HG03045 (cell line): ENCODE measurements around the gene TMC1.
"Not testable (repeated sequence)": the region's sequence is repeated elsewhere in the genome, so short reads cannot be mapped to it uniquely, and the experiment has no call there.

ENCODE experiments used
- ATAC-seq: cut with Tn5 transposase; IDR thresholded peaks from one replicate; pipeline ENCODE4 v1.9.1; 2021; ENCODE audit warnings: mild to moderate bottlenecking, moderate library complexity; ENCODE audit not compliant: unreplicated experiment

The TMC1 gene

GRCh38 chr9:72521416-72521815, at the start of gene TMC1:
TMC1 (plus strand) TSS chr9:72521608; CDS start chr9:72648649, 127,041 bp downstream.
- not testable (repeated sequence) for ATAC-seq

- ATAC-seq, result peak; percentile 82
Observed at GRCh38 chr9:72473474-72474261, 47.7 kb upstream of the TMC1 start.

- ATAC-seq, result no peak
Observed at GRCh38 chr9:72474676-72475075, 46.7 kb upstream of the TMC1 start.

- ATAC-seq, result no peak
Observed at GRCh38 chr9:72476100-72476499, 45.3 kb upstream of the TMC1 start.

GRCh38 chr9:72476617-72477437, 44.6 kb upstream of the TMC1 start:
- ATAC-seq, result no peak

- ATAC-seq, result no peak
Observed at GRCh38 chr9:72477930-72478518, 43.4 kb upstream of the TMC1 start.

- ATAC-seq, result no peak
Observed at GRCh38 chr9:72478966-72479365, 42.4 kb upstream of the TMC1 start.

GRCh38 chr9:72480261-72480660, 41.1 kb upstream of the TMC1 start:
- ATAC-seq, result not testable (repeated sequence)

- no peak for ATAC-seq
Observed at GRCh38 chr9:72480921-72481320, 40.5 kb upstream of the TMC1 start.

- ATAC-seq, result no peak
Observed at GRCh38 chr9:72485821-72486593, 35.4 kb upstream of the TMC1 start.

- no peak for ATAC-seq
Observed at GRCh38 chr9:72486594-72486955, 34.8 kb upstream of the TMC1 start.

- ATAC-seq, result not testable (repeated sequence)
Observed at GRCh38 chr9:72487665-72488064, 33.7 kb upstream of the TMC1 start.

GRCh38 chr9:72489986-72490385, 31.4 kb upstream of the TMC1 start:
- ATAC-seq, result no peak

- no peak for ATAC-seq
Observed at GRCh38 chr9:72491242-72491641, 30.2 kb upstream of the TMC1 start.

- no peak for ATAC-seq
Observed at GRCh38 chr9:72494051-72494450, 27.4 kb upstream of the TMC1 start.

- no peak for ATAC-seq
Observed at GRCh38 chr9:72497447-72498046, 23.9 kb upstream of the TMC1 start.

GRCh38 chr9:72506615-72507014, 14.8 kb upstream of the TMC1 start:
- no peak for ATAC-seq

GRCh38 chr9:72509053-72509452, 12.4 kb upstream of the TMC1 start:
- no peak for ATAC-seq

GRCh38 chr9:72509635-72510034, 11.8 kb upstream of the TMC1 start:
- peak; percentile 82 for ATAC-seq

GRCh38 chr9:72521011-72521410, 397 bp upstream of the TMC1 start:
- ATAC-seq, result not testable (repeated sequence)
